ENCODE data around the gene GRIK4. TPM values are rescaled to one million over a fixed set of nuclear protein-coding genes. Genes with fewer than 3 reads are reported as not detected.
A peak's percentile ranks its signal among the peaks of the same experiment; 100 is the strongest.

Gene GRIK4
- total RNA-seq, 1 experiment from 2014 or later, result not detected

- no peak overlapping the region for H3K4me3 ChIP-seq (ENCODE audit: low read length)
- DNase-seq (no peak), ATAC-seq (no peak)
- no peaks in the 10 kb centered on the region for H3K4me1 ChIP-seq (ENCODE audit: insufficient read depth, low read length)
- intact Hi-C loops (cut with micrococcal nuclease), result no loop called here
- no peaks in the 10 kb centered on the region for H3F3A ChIP-seq (ENCODE audit: low read length, unreplicated experiment)
- H3K27ac ChIP-seq (ENCODE audit: low read length), result no peak overlapping the region
- no peaks in the 10 kb centered on the region for H3K36me3 ChIP-seq (ENCODE audit: low read depth, low read length)
- TF ChIP-seq EZH2phosphoT487 (IDR thresholded peaks at IDR 0.05; ENCODE audit: borderline replicate concordance, low read length) (no peak), CTCF (conservative IDR thresholded peaks at IDR 0.05; ENCODE audit: low read depth, low read length) (no peak), EZH2 (IDR thresholded peaks at IDR 0.05; ENCODE audit: low read length, unreplicated experiment) (no peak)
- H3K79me2 ChIP-seq (ENCODE audit: low read length), result no peaks in the 10 kb centered on the region
- H3K9me2 ChIP-seq (replicated peaks; ENCODE audit: low read length), result no peaks in the 10 kb centered on the region
- peaks cover 69% of the 10 kb centered on the region for H3K27me3 ChIP-seq (ENCODE audit: low read length)
- H3K4me2 ChIP-seq (ENCODE audit: low read length), result no peak overlapping the region
- ChIA-PET POLR2A (ENCODE audit: unreplicated experiment) (no interaction called here), CTCF (no interaction called here)
- H3K9ac ChIP-seq (ENCODE audit: low read length), result no peak overlapping the region
- no peak overlapping the region for H2AFZ ChIP-seq (ENCODE audit: low read length)
- BruUV-seq (replicated peaks), result no TSS peak
- no peaks in the 10 kb centered on the region for H4K20me1 ChIP-seq (ENCODE audit: low read length)
- H3K9me3 ChIP-seq (ENCODE audit: low read length), result no peaks in the 10 kb centered on the region
Measured at GRCh38 chr11:120854988-120855387, 343.4 kb downstream of the GRIK4 start.

GRCh38 chr11:120857508-120857907 lies 346.0 kb downstream of the GRIK4 start:
- POLR2A ChIA-PET (ENCODE audit: unreplicated experiment), result no interaction called here
- Histone ChIP-seq H3K9me3 (ENCODE audit: low read length) (no peaks in the 10 kb centered on the region), H3K9ac (ENCODE audit: low read length) (no peak overlapping the region), H3F3A (ENCODE audit: low read length, unreplicated experiment) (no peaks in the 10 kb centered on the region), H3K79me2 (ENCODE audit: low read length) (no peaks in the 10 kb centered on the region), H3K4me1 (ENCODE audit: insufficient read depth, low read length) (no peaks in the 10 kb centered on the region), H3K9me2 (replicated peaks; ENCODE audit: low read length) (no peaks in the 10 kb centered on the region), H2AFZ (ENCODE audit: low read length) (no peak overlapping the region), H3K4me2 (ENCODE audit: low read length) (no peak overlapping the region), H3K4me3 (ENCODE audit: low read length) (no peak overlapping the region), H3K27me3 (ENCODE audit: low read length) (peaks cover 55% of the 10 kb centered on the region), H3K27ac (ENCODE audit: low read length) (no peak overlapping the region), H3K36me3 (ENCODE audit: low read depth, low read length) (no peaks in the 10 kb centered on the region), H4K20me1 (ENCODE audit: low read length) (no peaks in the 10 kb centered on the region)
- BruUV-seq (replicated peaks), result no TSS peak
- CTCF ChIA-PET, result no interaction called here
- intact Hi-C loops (cut with micrococcal nuclease), result no loop called here
- no peak for ATAC-seq
- TF ChIP-seq EZH2phosphoT487 (IDR thresholded peaks at IDR 0.05; ENCODE audit: borderline replicate concordance, low read length), result no peak
- no peak for TF ChIP-seq EZH2 (IDR thresholded peaks at IDR 0.05; ENCODE audit: low read length, unreplicated experiment)
- no peak for TF ChIP-seq CTCF (conservative IDR thresholded peaks at IDR 0.05; ENCODE audit: low read depth, low read length)
- DNase-seq, result no peak

- Histone ChIP-seq H3K9me2 (replicated peaks; ENCODE audit: low read length) (no peaks in the 10 kb centered on the region), H3K36me3 (ENCODE audit: low read depth, low read length) (no peaks in the 10 kb centered on the region), H3K27me3 (ENCODE audit: low read length) (peaks cover 43% of the 10 kb centered on the region), H3K9me3 (ENCODE audit: low read length) (no peaks in the 10 kb centered on the region), H3K79me2 (ENCODE audit: low read length) (no peaks in the 10 kb centered on the region), H3K4me3 (ENCODE audit: low read length) (no peak overlapping the region), H3F3A (ENCODE audit: low read length, unreplicated experiment) (no peaks in the 10 kb centered on the region), H3K4me1 (ENCODE audit: insufficient read depth, low read length) (peaks cover 3% of the 10 kb centered on the region; the same call in 1 of the 2 replicates), H2AFZ (ENCODE audit: low read length) (no peak overlapping the region), H3K9ac (ENCODE audit: low read length) (no peak overlapping the region), H3K4me2 (ENCODE audit: low read length) (no peak overlapping the region), H4K20me1 (ENCODE audit: low read length) (no peaks in the 10 kb centered on the region), H3K27ac (ENCODE audit: low read length) (no peak overlapping the region)
- CTCF ChIA-PET, result no interaction called here
- no peak for ATAC-seq
- BruUV-seq (replicated peaks), result no TSS peak
- intact Hi-C loops (cut with micrococcal nuclease), result no loop called here
- TF ChIP-seq EZH2phosphoT487 (IDR thresholded peaks at IDR 0.05; ENCODE audit: borderline replicate concordance, low read length) (no peak), EZH2 (IDR thresholded peaks at IDR 0.05; ENCODE audit: low read length, unreplicated experiment) (no peak), CTCF (conservative IDR thresholded peaks at IDR 0.05; ENCODE audit: low read depth, low read length) (no peak)
- peak; percentile 19 for DNase-seq
- POLR2A ChIA-PET (ENCODE audit: unreplicated experiment), result no interaction called here
Measured at GRCh38 chr11:120858740-120859139, 347.2 kb downstream of the GRIK4 start.

All from PC-3 (cell line).